ENCODE measurements around the gene NETO2. TPM values are rescaled to one million over a fixed set of nuclear protein-coding genes. Genes with fewer than 3 reads are reported as not detected.

The NETO2 gene
- total RNA-seq, 1 experiment from 2014 or later = 54.4 TPM

DNA sequence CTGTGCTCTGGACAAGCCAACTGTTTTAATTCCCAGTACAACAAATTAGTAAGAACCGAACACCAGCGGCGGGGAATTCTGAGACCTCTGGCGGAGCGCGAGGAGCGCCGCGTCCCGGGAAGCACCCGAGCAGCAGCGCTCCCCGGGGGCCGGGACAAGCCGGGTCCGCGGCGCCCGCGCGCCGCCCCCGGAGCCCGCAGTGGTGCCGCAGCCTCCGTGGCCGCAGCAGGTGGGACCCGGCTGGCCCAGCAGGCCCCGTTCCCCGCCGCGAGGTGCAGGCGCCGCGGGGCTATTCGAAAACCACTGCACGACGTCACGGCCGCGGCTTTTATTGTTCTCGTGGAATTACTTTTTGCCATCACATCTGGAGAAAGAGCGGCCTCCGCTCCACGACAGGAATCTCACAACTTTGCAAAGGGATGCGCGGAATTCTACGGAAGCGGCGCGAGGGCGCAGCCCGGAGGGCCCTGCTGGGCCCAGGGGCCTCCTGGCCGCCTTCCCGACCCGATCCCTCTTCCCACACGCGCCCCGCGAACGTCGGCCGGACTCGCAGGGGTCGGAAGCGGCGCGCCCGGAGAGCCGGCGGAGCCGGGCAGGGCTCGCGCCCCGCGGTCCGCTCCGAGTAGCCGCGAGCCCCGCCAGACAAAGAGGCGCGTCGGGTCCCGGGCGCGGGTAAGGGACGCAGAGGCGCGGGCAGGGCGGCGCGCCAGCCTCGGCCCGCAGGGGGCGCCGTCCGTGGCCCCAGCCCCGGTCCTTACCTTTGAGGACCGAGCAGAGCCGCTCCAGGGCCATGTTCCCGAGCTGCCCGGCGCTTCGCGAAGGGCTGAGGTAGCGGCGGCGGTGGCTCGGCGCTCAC is 696 bp downstream of the NETO2 start:
- Histone ChIP-seq H3K4me1 (replicated peaks; ENCODE audit: insufficient read depth) (peaks cover 16% of the 10 kb centered on the region), H3K4me2 (peak overlapping the region; percentile 92), H3K79me2 (ENCODE audit: low read depth) (peaks cover 46% of the 10 kb centered on the region), H2AFZ (peak overlapping the region; percentile 79), H3K9me3 (ENCODE audit: insufficient read depth, low read depth) (no peaks in the 10 kb centered on the region), H4K20me1 (ENCODE audit: insufficient read depth) (no peaks in the 10 kb centered on the region), H3K36me3 (ENCODE audit: low read depth) (no peaks in the 10 kb centered on the region), H3F3A (ENCODE audit: insufficient read depth, low read depth) (peaks cover 3% of the 10 kb centered on the region; the same call in 1 of the 2 replicates), H3K27me3 (ENCODE audit: insufficient read depth, low read depth) (no peaks in the 10 kb centered on the region), H3K9me2 (ENCODE audit: insufficient read depth) (no peaks in the 10 kb centered on the region), H3K4me3 (peak overlapping the region; percentile 75), H3K27ac (peak overlapping the region; percentile 17; the same call in 1 of the 2 replicates)
- TF ChIP-seq EZH2 (IDR thresholded peaks at IDR 0.05; ENCODE audit: low read depth) = no peak
- TF ChIP-seq, protein P1, sequence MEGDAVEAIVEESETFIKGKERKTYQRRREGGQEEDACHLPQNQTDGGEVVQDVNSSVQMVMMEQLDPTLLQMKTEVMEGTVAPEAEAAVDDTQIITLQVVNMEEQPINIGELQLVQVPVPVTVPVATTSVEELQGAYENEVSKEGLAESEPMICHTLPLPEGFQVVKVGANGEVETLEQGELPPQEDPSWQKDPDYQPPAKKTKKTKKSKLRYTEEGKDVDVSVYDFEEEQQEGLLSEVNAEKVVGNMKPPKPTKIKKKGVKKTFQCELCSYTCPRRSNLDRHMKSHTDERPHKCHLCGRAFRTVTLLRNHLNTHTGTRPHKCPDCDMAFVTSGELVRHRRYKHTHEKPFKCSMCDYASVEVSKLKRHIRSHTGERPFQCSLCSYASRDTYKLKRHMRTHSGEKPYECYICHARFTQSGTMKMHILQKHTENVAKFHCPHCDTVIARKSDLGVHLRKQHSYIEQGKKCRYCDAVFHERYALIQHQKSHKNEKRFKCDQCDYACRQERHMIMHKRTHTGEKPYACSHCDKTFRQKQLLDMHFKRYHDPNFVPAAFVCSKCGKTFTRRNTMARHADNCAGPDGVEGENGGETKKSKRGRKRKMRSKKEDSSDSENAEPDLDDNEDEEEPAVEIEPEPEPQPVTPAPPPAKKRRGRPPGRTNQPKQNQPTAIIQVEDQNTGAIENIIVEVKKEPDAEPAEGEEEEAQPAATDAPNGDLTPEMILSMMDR (conservative IDR thresholded peaks at IDR 0.05) = no peak; the same call in 1 of the 2 replicates
- ChIA-PET CTCF (interaction anchor here (0.6 to 2.1 kb wide), 5 partner anchors 11 to 1022 kb away, joined by 3 to 10 read pairs (median 3); no protein-coding TSS in a partner anchor), POLR2A (ENCODE audit: unreplicated experiment) (interaction anchor here (0.6 kb wide), 1 partner anchor 302 kb away, joined by 3 read pairs; no protein-coding TSS in a partner anchor)
- BruUV-seq (replicated peaks) = no TSS peak
- intact Hi-C loops (cut with micrococcal nuclease; ENCODE audit: unreplicated experiment) = loop anchor here (1.0 to 5.0 kb wide), 7 partner anchors 106 to 1480 kb away; partner anchors contain the start of genes DNAJA2, ITFG1 and PHKB
- DNase-seq = peak in 1 of 2 experiments; percentile 81

DNA sequence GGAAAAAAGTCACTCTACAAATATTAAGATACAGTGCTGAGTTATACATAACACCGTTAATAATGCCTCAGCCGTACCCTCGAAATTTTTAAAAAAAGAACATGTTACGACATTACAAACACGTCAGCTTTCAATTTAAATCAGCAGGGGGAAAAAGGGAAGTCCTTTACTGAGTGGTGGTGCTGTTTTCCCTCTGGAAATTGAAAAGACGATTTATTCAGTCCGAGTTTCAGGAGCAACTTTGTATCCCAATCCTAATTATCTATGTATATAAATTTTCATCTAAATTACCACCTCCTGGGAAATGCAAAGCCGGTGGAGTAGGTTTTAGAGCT is 1.3 kb downstream of the NETO2 start:
- Histone ChIP-seq H3K79me2 (ENCODE audit: low read depth) (peaks cover 52% of the 10 kb centered on the region), H3K27ac (peak overlapping the region; percentile 17; the same call in 1 of the 2 replicates), H2AFZ (peak overlapping the region; percentile 79), H3K9me2 (ENCODE audit: insufficient read depth) (no peaks in the 10 kb centered on the region), H3K9me3 (ENCODE audit: insufficient read depth, low read depth) (no peaks in the 10 kb centered on the region), H4K20me1 (ENCODE audit: insufficient read depth) (no peaks in the 10 kb centered on the region), H3K4me3 (peak overlapping the region; percentile 75), H3K4me2 (peak overlapping the region; percentile 92), H3K4me1 (replicated peaks; ENCODE audit: insufficient read depth) (peaks cover 22% of the 10 kb centered on the region), H3K36me3 (ENCODE audit: low read depth) (no peaks in the 10 kb centered on the region), H3F3A (ENCODE audit: insufficient read depth, low read depth) (peaks cover 9% of the 10 kb centered on the region; the same call in 1 of the 2 replicates), H3K27me3 (ENCODE audit: insufficient read depth, low read depth) (no peaks in the 10 kb centered on the region)
- no peak for TF ChIP-seq EZH2 (IDR thresholded peaks at IDR 0.05; ENCODE audit: low read depth)
- TF ChIP-seq, protein P1 (conservative IDR thresholded peaks at IDR 0.05) = no peak
- CTCF ChIA-PET = interaction anchor here (0.6 to 2.1 kb wide), 3 partner anchors 347 to 1023 kb away, joined by 6 to 11 read pairs (median 9); no protein-coding TSS in a partner anchor
- BruUV-seq (replicated peaks) = no TSS peak
- intact Hi-C loops (cut with micrococcal nuclease; ENCODE audit: unreplicated experiment) = loop anchor here (2.0 to 5.0 kb wide), 6 partner anchors 106 to 1480 kb away; partner anchors contain the start of genes ITFG1 and PHKB
- no peak for DNase-seq
- POLR2A ChIA-PET (ENCODE audit: unreplicated experiment) = no interaction called here

DNA sequence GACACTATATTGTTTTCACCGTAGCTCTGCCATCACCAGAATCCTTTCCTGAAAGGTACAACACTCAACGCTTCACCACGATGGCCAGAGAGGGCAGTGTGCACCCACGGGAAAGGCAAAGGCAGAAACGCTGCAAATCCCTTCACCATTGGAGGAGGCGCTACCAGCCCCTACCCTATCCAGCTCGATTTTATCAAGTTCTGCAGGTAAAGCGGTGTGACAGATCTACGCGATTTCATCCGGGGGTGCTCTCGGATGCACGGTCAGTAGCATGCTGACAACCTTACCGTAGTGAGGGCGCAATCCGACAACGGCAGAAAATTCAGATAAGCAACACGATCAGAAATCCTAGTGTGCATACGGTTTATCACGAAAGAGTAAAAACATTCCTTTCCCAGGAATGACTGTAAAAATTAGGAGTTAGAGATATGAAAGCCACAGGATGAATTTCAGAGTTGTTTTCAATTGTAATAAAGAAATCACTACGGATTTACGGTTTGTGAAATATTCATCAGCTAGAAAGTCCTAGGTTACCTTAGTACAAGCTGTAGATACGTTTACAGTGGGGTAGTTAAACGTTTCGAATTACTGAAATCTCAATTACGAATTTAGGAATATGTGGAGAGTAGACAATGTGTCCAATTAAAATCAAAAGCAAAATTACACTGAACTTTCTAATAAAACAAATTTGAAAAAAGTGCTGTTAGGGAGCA is 1.8 kb downstream of the NETO2 start:
- intact Hi-C loops (cut with micrococcal nuclease; ENCODE audit: unreplicated experiment) = loop anchor here (1.0 to 5.0 kb wide), 7 partner anchors 105 to 1481 kb away; partner anchors contain the start of genes ITFG1 and PHKB
- TF ChIP-seq, protein P1 (conservative IDR thresholded peaks at IDR 0.05) = peak; percentile 90
- TF ChIP-seq EZH2 (IDR thresholded peaks at IDR 0.05; ENCODE audit: low read depth) = no peak
- H3K36me3 ChIP-seq (ENCODE audit: low read depth) = no peaks in the 10 kb centered on the region
- H3K79me2 ChIP-seq (ENCODE audit: low read depth) = peaks cover 57% of the 10 kb centered on the region
- H3K27me3 ChIP-seq (ENCODE audit: insufficient read depth, low read depth) = no peaks in the 10 kb centered on the region
- no peaks in the 10 kb centered on the region for H3K9me2 ChIP-seq (ENCODE audit: insufficient read depth)
- no peaks in the 10 kb centered on the region for H3K9me3 ChIP-seq (ENCODE audit: insufficient read depth, low read depth)
- peak overlapping the region; percentile 75 for H3K4me3 ChIP-seq
- POLR2A ChIA-PET (ENCODE audit: unreplicated experiment) = interaction anchor here (0.5 to 1.0 kb wide), 3 partner anchors 452 to 1481 kb away, joined by 3 to 5 read pairs (median 4); partner anchors contain the start of gene ORC6
- DNase-seq = peak; percentile 83 to 86
- H4K20me1 ChIP-seq (ENCODE audit: insufficient read depth) = no peaks in the 10 kb centered on the region
- CTCF ChIA-PET = interaction anchor here (0.6 to 2.1 kb wide), 7 partner anchors 308 to 1481 kb away, joined by 3 to 11 read pairs (median 4); no protein-coding TSS in a partner anchor
- H2AFZ ChIP-seq = peak overlapping the region; percentile 79
- H3K4me2 ChIP-seq = peak overlapping the region; percentile 92
- peaks cover 14% of the 10 kb centered on the region; the same call in 1 of the 2 replicates for H3F3A ChIP-seq (ENCODE audit: insufficient read depth, low read depth)
- H3K27ac ChIP-seq = peak overlapping the region; percentile 17; the same call in 1 of the 2 replicates
- BruUV-seq (replicated peaks) = TSS peak; percentile 33
- H3K4me1 ChIP-seq (replicated peaks; ENCODE audit: insufficient read depth) = peaks cover 25% of the 10 kb centered on the region

All from PC-9 (cell line).